ACHN (cell line): Measurements from ENCODE around the gene SRPRA.
"Not testable (repeated sequence)": the region's sequence is repeated elsewhere in the genome, so short reads cannot be mapped to it uniquely, and the experiment has no call there.

ENCODE experiments used
- DNase-seq: peaks from one replicate; pipeline ENCODE4 v3.0.0-alpha.2; 2015
- in situ Hi-C: cut with HindIII; loops from 2 replicates; pipeline ENCODE4 v1.10.0; 2017; ENCODE audit warnings: low sequenced_read_pairs, low pct_ligation_motif_present, low pct_unique_long_range_greater_than_20kb

The SRPRA gene

GRCh38 chr11:126290887-126291286 is 22.2 kb upstream of the SRPRA start:
- DNase-seq: no peak
- in situ Hi-C loops: no loop called here

- no peak for DNase-seq
These were observed 19.5 kb upstream of the SRPRA start for GRCh38 chr11:126288237-126288636.

GRCh38 chr11:126284829-126285228 is 16.1 kb upstream of the SRPRA start:
- in situ Hi-C loops: no loop called here
- peak; percentile 78 for DNase-seq

More at GRCh38 chr11:126288237-126288636, 19.5 kb upstream of the SRPRA start:
- in situ Hi-C loops: no loop called here

- in situ Hi-C loops: no loop called here
- peak; percentile 52 for DNase-seq
These were observed 14.3 kb upstream of the SRPRA start, which contains the start of gene TIRAP for GRCh38 chr11:126282736-126283591. Gene TIRAP (plus strand): TSS chr11:126283093. CDS start chr11:126290895, 7,802 bp downstream.

- DNase-seq: peak; percentile 7
- in situ Hi-C loops: no loop called here
These were observed 13.7 kb upstream of the SRPRA start for GRCh38 chr11:126282361-126282735.

GRCh38 chr11:126281666-126282175 is 13.0 kb upstream of the SRPRA start:
- in situ Hi-C loops: no loop called here
- no peak for DNase-seq

GRCh38 chr11:126281245-126281644 is 12.6 kb upstream of the SRPRA start:
- in situ Hi-C loops: no loop called here
- DNase-seq: no peak

- in situ Hi-C loops: no loop called here
- no peak for DNase-seq
These were observed 11.9 kb upstream of the SRPRA start for GRCh38 chr11:126280595-126280994.

GRCh38 chr11:126279191-126279590 is 10.5 kb upstream of the SRPRA start:
- in situ Hi-C loops: no loop called here

GRCh38 chr11:126277780-126278179 is 9.1 kb upstream of the SRPRA start:
- DNase-seq: no peak
- in situ Hi-C loops: no loop called here

More at GRCh38 chr11:126279191-126279590, 10.5 kb upstream of the SRPRA start:
- DNase-seq: no peak

- DNase-seq: no peak
These were observed 8.6 kb upstream of the SRPRA start for GRCh38 chr11:126277322-126277721.

GRCh38 chr11:126268361-126268707 is 361 bp downstream of the SRPRA start:
- DNase-seq: no peak

More at GRCh38 chr11:126277322-126277721, 8.6 kb upstream of the SRPRA start:
- in situ Hi-C loops: no loop called here

GRCh38 chr11:126267650-126268049 is 1.0 kb downstream of the SRPRA start:
- in situ Hi-C loops: no loop called here

More at GRCh38 chr11:126268361-126268707, 361 bp downstream of the SRPRA start:
- in situ Hi-C loops: no loop called here

GRCh38 chr11:126265811-126266210 is 2.9 kb downstream of the SRPRA start:
- DNase-seq: peak; percentile 31
- in situ Hi-C loops: no loop called here

More at GRCh38 chr11:126267650-126268049, 1.0 kb downstream of the SRPRA start:
- no peak for DNase-seq

GRCh38 chr11:126263489-126263888 is 5.2 kb downstream of the SRPRA start:
- no peak for DNase-seq
- in situ Hi-C loops: no loop called here

- no peak for DNase-seq
- in situ Hi-C loops: no loop called here
These were observed 6.5 kb downstream of the SRPRA start for GRCh38 chr11:126262216-126262615.

- no peak for DNase-seq
- in situ Hi-C loops: no loop called here
These were observed 10.9 kb downstream of the SRPRA start for GRCh38 chr11:126257764-126258163.

- DNase-seq: no peak
- in situ Hi-C loops: no loop called here
These were observed 11.6 kb downstream of the SRPRA start for GRCh38 chr11:126257144-126257543.

- in situ Hi-C loops: no loop called here
- no peak for DNase-seq
These were observed 12.5 kb downstream of the SRPRA start for GRCh38 chr11:126256216-126256615.

GRCh38 chr11:126255507-126255906 is 13.2 kb downstream of the SRPRA start:
- in situ Hi-C loops: not testable (repeated sequence)

More at GRCh38 chr11:126255507-126255906, 13.2 kb downstream of the SRPRA start:
- not testable (repeated sequence) for DNase-seq
